ENCODE measurements around the gene TESPA1. TPM values are rescaled to one million over a fixed set of nuclear protein-coding genes. Genes with fewer than 3 reads are reported as not detected.
"Not testable (repeated sequence)": the region's sequence is repeated elsewhere in the genome, so short reads cannot be mapped to it uniquely, and the experiment has no call there.

TESPA1 gene
- total RNA-seq, 1 experiment from 2014 or later: 0.51 TPM

- POLR2A ChIA-PET: no interaction called here
- Histone ChIP-seq H3K36me3 (ENCODE audit: control insufficient read depth, insufficient read depth, low read length) (no peaks in the 10 kb centered on the region), H3K9me3 (ENCODE audit: control insufficient read depth, insufficient read depth, low read depth, low read length) (no peaks in the 10 kb centered on the region), H3K27me3 (ENCODE audit: control insufficient read depth, insufficient read depth, low read length) (peaks cover 17% of the 10 kb centered on the region), H3K4me1 (ENCODE audit: control insufficient read depth, insufficient read depth, low read length) (no peaks in the 10 kb centered on the region), H3K27ac (ENCODE audit: low read length) (no peak overlapping the region), H3K4me3 (ENCODE audit: low read depth in 2 of 2, low read length in 2 of 2) (no peak overlapping the region)
- intact Hi-C loops (cut with micrococcal nuclease; ENCODE audit: unreplicated experiment): no loop called here
- CTCF ChIA-PET: no interaction called here
- BruUV-seq (replicated peaks): no TSS peak
- no peak for TF ChIP-seq REST (IDR thresholded peaks at IDR 0.05; ENCODE audit: insufficient read depth in 1 of 2, low read depth in 2 of 2, low read length in 1 of 2)
- no peak for TF ChIP-seq CTCF (IDR thresholded peaks at IDR 0.05)
- no peak for TF ChIP-seq SIN3A (IDR thresholded peaks at IDR 0.05; ENCODE audit: borderline replicate concordance, insufficient read depth, low read depth, low read length)
- no peak for TF ChIP-seq POLR2AphosphoS5 (IDR thresholded peaks at IDR 0.05; ENCODE audit: low read depth, low read length)
- no peak for TF ChIP-seq TCF7L2 (IDR thresholded peaks at IDR 0.05; ENCODE audit: low read depth, low read length)
- ATAC-seq: no peak
- DNase-seq (ENCODE audit: low read depth, low spot score): no peak
- in situ Hi-C loops (cut with HindIII; ENCODE audit: low pct_unique_long_range_greater_than_20kb, low sequenced_read_pairs): no loop called here
Measured at GRCh38 chr12:54988402-54989054, 4.0 kb upstream of the TESPA1 start.

GRCh38 chr12:54987611-54988231, 3.2 kb upstream of the TESPA1 start:
- peaks cover 17% of the 10 kb centered on the region for H3K27me3 ChIP-seq (ENCODE audit: control insufficient read depth, insufficient read depth, low read length)
- ATAC-seq (no peak), DNase-seq (ENCODE audit: low read depth, low spot score) (no peak)
- CTCF ChIA-PET: no interaction called here
- BruUV-seq (replicated peaks): no TSS peak
- H3K27ac ChIP-seq (ENCODE audit: low read length): no peak overlapping the region
- H3K4me3 ChIP-seq (ENCODE audit: low read depth in 2 of 2, low read length in 2 of 2): no peak overlapping the region
- TF ChIP-seq SIN3A (IDR thresholded peaks at IDR 0.05; ENCODE audit: borderline replicate concordance, insufficient read depth, low read depth, low read length) (no peak), CTCF (IDR thresholded peaks at IDR 0.05) (no peak), POLR2AphosphoS5 (IDR thresholded peaks at IDR 0.05; ENCODE audit: low read depth, low read length) (no peak), REST (IDR thresholded peaks at IDR 0.05; ENCODE audit: insufficient read depth in 1 of 2, low read depth in 2 of 2, low read length in 1 of 2) (no peak), TCF7L2 (IDR thresholded peaks at IDR 0.05; ENCODE audit: low read depth, low read length) (no peak)
- POLR2A ChIA-PET: no interaction called here
- in situ Hi-C loops (cut with HindIII; ENCODE audit: low pct_unique_long_range_greater_than_20kb, low sequenced_read_pairs): no loop called here
- intact Hi-C loops (cut with micrococcal nuclease; ENCODE audit: unreplicated experiment): no loop called here
- H3K4me1 ChIP-seq (ENCODE audit: control insufficient read depth, insufficient read depth, low read length): no peaks in the 10 kb centered on the region
- H3K36me3 ChIP-seq (ENCODE audit: control insufficient read depth, insufficient read depth, low read length): no peaks in the 10 kb centered on the region
- no peaks in the 10 kb centered on the region for H3K9me3 ChIP-seq (ENCODE audit: control insufficient read depth, insufficient read depth, low read depth, low read length)

- POLR2A ChIA-PET, ATAC-seq: not testable (repeated sequence)
Measured at GRCh38 chr12:54986773-54987172, 2.2 kb upstream of the TESPA1 start.

More at GRCh38 chr12:54986773-54987172, 2.2 kb upstream of the TESPA1 start:
- H3K36me3 ChIP-seq (ENCODE audit: control insufficient read depth, insufficient read depth, low read length); intact Hi-C loops (cut with micrococcal nuclease; ENCODE audit: unreplicated experiment); DNase-seq (ENCODE audit: low read depth, low spot score); H3K4me1 ChIP-seq (ENCODE audit: control insufficient read depth, insufficient read depth, low read length); H3K9me3 ChIP-seq (ENCODE audit: control insufficient read depth, insufficient read depth, low read depth, low read length); in situ Hi-C loops (cut with HindIII; ENCODE audit: low pct_unique_long_range_greater_than_20kb, low sequenced_read_pairs); BruUV-seq (replicated peaks); H3K4me3 ChIP-seq (ENCODE audit: low read depth in 2 of 2, low read length in 2 of 2); H3K27ac ChIP-seq (ENCODE audit: low read length); CTCF ChIA-PET: not testable (repeated sequence)
- H3K27me3 ChIP-seq (ENCODE audit: control insufficient read depth, insufficient read depth, low read length): peaks cover 17% of the 10 kb centered on the region
